ENCODE measurements around the gene PRAC1.

- no peak for TF ChIP-seq CTCF (IDR thresholded peaks at IDR 0.05)
- no peak for TF ChIP-seq POLR2A (IDR thresholded peaks at IDR 0.05)
Observed at GRCh38 chr17:48693178-48693577, 29.1 kb downstream of the PRAC1 start.

Data from tibial nerve (tissue), 3 donors.